H9 (cell line): ENCODE measurements around the gene ZSWIM8. TPM values are rescaled to one million over a fixed set of nuclear protein-coding genes. Genes with fewer than 3 reads are reported as not detected.

Source experiments
- DNase-seq: peaks from one replicate; pipeline ENCODE4 v3.0.0-alpha.2; 2017
- H2AFZ ChIP-seq: one replicate; pipeline ENCODE4 v1.6.1; 2013; ENCODE audit warnings: mild to moderate bottlenecking, low read length, control low read depth, moderate library complexity
- H2AK5ac ChIP-seq: 2 replicates; pipeline ENCODE4 v1.6.1; 2013; ENCODE audit warnings: low read length, control low read depth, mixed read lengths; ENCODE audit not compliant: insufficient read length
- H2BK120ac ChIP-seq: one replicate; pipeline ENCODE4 v1.6.1; 2013; ENCODE audit warnings: low read depth, mild to moderate bottlenecking, low read length, control low read depth, inconsistent platforms; ENCODE audit not compliant: poor library complexity, severe bottlenecking
- H2BK12ac ChIP-seq: 2 replicates; pipeline ENCODE4 v1.6.1; 2013; ENCODE audit warnings: low read length, control low read depth, mixed read lengths, low read depth; ENCODE audit not compliant: insufficient read length
- H2BK15ac ChIP-seq: 2 replicates; pipeline ENCODE4 v1.6.1; 2013; ENCODE audit warnings: low read depth, low read length, control low read depth
- H2BK20ac ChIP-seq: one replicate; pipeline ENCODE4 v1.6.1; 2013; ENCODE audit warnings: low read depth, mild to moderate bottlenecking, low read length, control low read depth, inconsistent platforms; ENCODE audit not compliant: poor library complexity, severe bottlenecking
- H2BK5ac ChIP-seq: 2 replicates; pipeline ENCODE4 v1.6.1; 2013; ENCODE audit warnings: low read length, control low read depth, mixed read lengths; ENCODE audit not compliant: insufficient read length
- H3K14ac ChIP-seq: 2 replicates; pipeline ENCODE4 v1.6.1; 2013; ENCODE audit warnings: low read length, control low read depth; ENCODE audit not compliant: insufficient read depth
- H3K18ac ChIP-seq: 2 replicates; pipeline ENCODE4 v1.6.1; 2013; ENCODE audit warnings: low read depth, mild to moderate bottlenecking, mixed read lengths, low read length, control low read depth; ENCODE audit not compliant: insufficient read length
- H3K23ac ChIP-seq: 2 replicates; pipeline ENCODE4 v1.6.1; 2013; ENCODE audit warnings: low read length, control low read depth, mixed read lengths, low read depth; ENCODE audit not compliant: insufficient read length
- H3K23me2 ChIP-seq: 2 replicates; pipeline ENCODE4 v1.6.1; 2013; ENCODE audit warnings: low read depth, mild to moderate bottlenecking, mixed read lengths, low read length, control low read depth; ENCODE audit not compliant: insufficient read length, poor library complexity, severe bottlenecking
- H3K27ac ChIP-seq: 2 replicates; pipeline ENCODE4 v1.5.1; 2013; ENCODE audit warnings: low read length, control low read depth, mixed read lengths, low read depth; ENCODE audit not compliant: insufficient read length
- H3K27me3 ChIP-seq: 2 replicates; pipeline ENCODE4 v1.6.1; 2013; ENCODE audit warnings: low read length, control low read depth, inconsistent platforms; ENCODE audit not compliant: insufficient read depth
- H3K4ac ChIP-seq: 2 replicates; pipeline ENCODE4 v1.6.1; 2013; ENCODE audit warnings: low read depth, mild to moderate bottlenecking, control low read depth, inconsistent platforms, low read length, moderate library complexity
- H3K4me1 ChIP-seq: 2 replicates; pipeline ENCODE4 v1.6.1; 2013; ENCODE audit warnings: low read length, control low read depth, inconsistent platforms; ENCODE audit not compliant: insufficient read depth
- H3K4me2 ChIP-seq: 2 replicates; pipeline ENCODE4 v1.6.1; 2013; ENCODE audit warnings: low read length, control low read depth, mixed read lengths; ENCODE audit not compliant: insufficient read length, insufficient read depth
- H3K56ac ChIP-seq: 2 replicates; pipeline ENCODE4 v1.6.1; 2013; ENCODE audit warnings: low read depth, mild to moderate bottlenecking, mixed read lengths, low read length, control low read depth; ENCODE audit not compliant: insufficient read length
- H3K79me1 ChIP-seq: 2 replicates; pipeline ENCODE4 v1.6.1; 2013; ENCODE audit warnings: low read depth, mild to moderate bottlenecking, moderate library complexity, low read length, control low read depth, inconsistent platforms; ENCODE audit not compliant: insufficient read depth, poor library complexity, severe bottlenecking
- H3K79me2 ChIP-seq: 2 replicates; pipeline ENCODE4 v1.6.1; 2013; ENCODE audit warnings: low read length, control low read depth, inconsistent platforms; ENCODE audit not compliant: insufficient read depth
- H3K9ac ChIP-seq: 2 replicates; pipeline ENCODE4 v1.6.1; 2013; ENCODE audit warnings: low read length, control low read depth, mixed read lengths; ENCODE audit not compliant: insufficient read length; ENCODE audit errors: extremely low read depth
- H3K9me3 ChIP-seq: one replicate; pipeline ENCODE4 v1.6.1; 2013; ENCODE audit warnings: low read depth, low read length, inconsistent platforms; ENCODE audit not compliant: control insufficient read depth
- H3T11ph ChIP-seq: one replicate; pipeline ENCODE4 v1.6.1; 2013; ENCODE audit warnings: mild to moderate bottlenecking, low read length, control low read depth, inconsistent platforms
- H4K20me1 ChIP-seq: one replicate; pipeline ENCODE4 v1.6.1; 2013; ENCODE audit not compliant: control insufficient read depth, insufficient read length, insufficient read depth
- H4K5ac ChIP-seq: 2 replicates; pipeline ENCODE4 v1.6.1; 2013; ENCODE audit warnings: low read depth, mild to moderate bottlenecking, mixed read lengths, low read length, control low read depth; ENCODE audit not compliant: insufficient read length
- H4K8ac ChIP-seq: replicated peaks from 2 replicates; pipeline ENCODE4 v1.6.1; 2013; ENCODE audit warnings: low read length, control low read depth, mixed read lengths, low read depth; ENCODE audit not compliant: insufficient read length
- H4K91ac ChIP-seq: 2 replicates; pipeline ENCODE4 v1.6.1; 2013; ENCODE audit warnings: low read depth, mild to moderate bottlenecking, moderate library complexity, mixed read lengths, low read length, control low read depth; ENCODE audit not compliant: insufficient read length
- H3K27ac Mint-ChIP-seq, 3 experiments: 2 replicates in 2 of 3; 3 replicates in 1 of 3; pipeline ENCODE4 v1.8.0; 2020 to 2021; ENCODE audit warnings: mixed read lengths in 3 of 3, mild to moderate bottlenecking in 1 of 3, moderate library complexity in 1 of 3
- H3K27me3 Mint-ChIP-seq: 2 replicates; pipeline ENCODE4 v1.8.0; 2021; ENCODE audit warnings: low read depth, mild to moderate bottlenecking, moderate library complexity, mixed read lengths
- H3K36me3 Mint-ChIP-seq, 3 experiments: 2 replicates in 2 of 3; 3 replicates in 1 of 3; pipeline ENCODE4 v1.8.0; 2020 to 2021; ENCODE audit warnings: low read depth in 3 of 3, mixed read lengths in 3 of 3; ENCODE audit not compliant: insufficient read depth in 1 of 3
- H3K4me1 Mint-ChIP-seq, 2 experiments: 2 replicates each; pipeline ENCODE4 v1.8.0; 2020; ENCODE audit warnings: mixed read lengths in 2 of 2
- H3K4me3 Mint-ChIP-seq, 2 experiments: 2 replicates in 1 of 2; 3 replicates in 1 of 2; pipeline ENCODE4 v1.8.0; 2020 to 2021; ENCODE audit warnings: mild to moderate bottlenecking in 2 of 2, mixed read lengths in 2 of 2, moderate library complexity in 1 of 2
- H3K9me3 Mint-ChIP-seq, 2 experiments: 2 replicates in 1 of 2; 3 replicates in 1 of 2; pipeline ENCODE4 v1.8.0; 2020; ENCODE audit warnings: mild to moderate bottlenecking in 2 of 2, mixed read lengths in 2 of 2, moderate library complexity in 1 of 2
- CTCF ChIP-seq: fragments of 200-600 bp; sonication (generic); conservative IDR thresholded peaks from 3 replicates; pipeline ENCODE4 v1.8.0; 2021; ENCODE audit warnings: antibody characterized with exemption, mild to moderate bottlenecking
- WGBS: extraction: QIAGEN DNeasy Blood & Tissue Kit; methylation state at CpG from one replicate; pipeline ENCODE4 v1.1.7; 2013; ENCODE audit warnings: missing lambda C conversion rate, low lambda C conversion rate, mixed read lengths; ENCODE audit not compliant: insufficient read length; ENCODE audit errors: extremely low coverage; 5-methylcytosine and 5-hydroxymethylcytosine counted together
- total RNA-seq: library from RNA; stranded (reverse); gene quantifications from 2 replicates; pipeline ENCODE4 v1.2.1, GENCODE V29; 2021

ZSWIM8 gene
- total RNA-seq, 1 experiment from 2014 or later: 41.0 TPM

GRCh38 chr10:73850863-73851461 is 65.6 kb downstream of the ZSWIM8 start:
- H2BK15ac ChIP-seq: no peak overlapping the region
- no peak overlapping the region for H3K9ac ChIP-seq
- peaks cover 25 to 61% (median 54%) of the 10 kb centered on the region in 3 experiments; a peak in 6 of 7 replicates for H3K36me3 Mint-ChIP-seq
- H4K91ac ChIP-seq: no peak overlapping the region
- no peak overlapping the region for H3K4ac ChIP-seq
- no peak overlapping the region for H2BK20ac ChIP-seq
- H3K27me3 ChIP-seq: no peaks in the 10 kb centered on the region
- H3K9me3 Mint-ChIP-seq: no peaks in the 10 kb centered on the region
- H4K20me1 ChIP-seq: no peaks in the 10 kb centered on the region
- peak overlapping the region; percentile 67; the same call in 1 of the 2 replicates for H3K14ac ChIP-seq
- H3K4me1 ChIP-seq: no peaks in the 10 kb centered on the region
- no peaks in the 10 kb centered on the region for H3K79me1 ChIP-seq
- H3K23ac ChIP-seq: no peak overlapping the region
- H3K23me2 ChIP-seq: no peaks in the 10 kb centered on the region
- H2BK12ac ChIP-seq: no peak overlapping the region
- TF ChIP-seq CTCF: no peak
- H3K4me2 ChIP-seq: no peak overlapping the region
- H3K56ac ChIP-seq: no peak overlapping the region
- DNase-seq: no peak
- H2BK120ac ChIP-seq: no peak overlapping the region
- no peak overlapping the region for H4K5ac ChIP-seq
- no peak overlapping the region for H2AFZ ChIP-seq
- H3K27ac ChIP-seq: no peak overlapping the region
- no peak overlapping the region for H3K4me3 Mint-ChIP-seq
- no peaks in the 10 kb centered on the region for H3K27me3 Mint-ChIP-seq
- H3K79me2 ChIP-seq: no peaks in the 10 kb centered on the region
- no peak overlapping the region for H3K18ac ChIP-seq
- H2AK5ac ChIP-seq: no peak overlapping the region
- H4K8ac ChIP-seq: no peak overlapping the region
- H3T11ph ChIP-seq: no peak overlapping the region
- no CpG with 5 or more reads among the region's 15 CpGs for WGBS
- peaks cover 26 to 37% of the 10 kb centered on the region in 2 experiments for H3K4me1 Mint-ChIP-seq
- H3K27ac Mint-ChIP-seq: peak overlapping the region; percentile 27 to 94 (median 89); a peak in 5 of 7 replicates
- H3K9me3 ChIP-seq: no peaks in the 10 kb centered on the region
- no peak overlapping the region for H2BK5ac ChIP-seq

Other genes with a start within 250 kb of the ZSWIM8 start
- 35.7 and 37.9 TPM in 2 replicates for gene USP54, start 194.3 kb upstream of the ZSWIM8 start, total RNA-seq
- 1.5 and 2.4 TPM in 2 replicates for gene MYOZ1, start 144.1 kb upstream of the ZSWIM8 start, total RNA-seq
- gene SYNPO2L, start 129.6 kb upstream of the ZSWIM8 start, total RNA-seq: 0.11 TPM in 1 of 2 replicates, not detected in the other
- gene AGAP5, start 87.5 kb upstream of the ZSWIM8 start, total RNA-seq: 5.2 and 5.5 TPM in 2 replicates
- gene SEC24C, start 41.2 kb upstream of the ZSWIM8 start, total RNA-seq: 62.4 and 63.0 TPM in 2 replicates
- 41.1 and 45.9 TPM in 2 replicates for gene CHCHD1, start 3.6 kb upstream of the ZSWIM8 start, total RNA-seq
- gene NDST2, start 26.0 kb downstream of the ZSWIM8 start, total RNA-seq: 22.0 and 22.9 TPM in 2 replicates
- 30.4 and 31.8 TPM in 2 replicates for gene CAMK2G, start 88.9 kb downstream of the ZSWIM8 start, total RNA-seq
- 15.0 and 16.2 TPM in 2 replicates for gene PLAU, start 125.5 kb downstream of the ZSWIM8 start, total RNA-seq
- gene VCL, start 212.5 kb downstream of the ZSWIM8 start, total RNA-seq: 291 and 296 TPM in 2 replicates